HEK293T (cell line): Measurements from ENCODE around the gene DPH2.

Experiments used
- CTCF ChIA-PET: fragments of 350-600 bp; formaldehyde crosslinking; extraction: SDS; loops from one replicate; lab custom pipeline; 2021; ENCODE audit warnings: antibody characterized with exemption, inconsistent platforms; lab: Yijun Ruan, JAX
- POLR2A ChIA-PET: fragments of 350-600 bp; formaldehyde crosslinking; extraction: SDS; loops from one replicate; lab custom pipeline; 2020; ENCODE audit warnings: antibody characterized with exemption, inconsistent platforms; lab: Yijun Ruan, JAX
- DNase-seq: peaks from one replicate; pipeline ENCODE4 v3.0.0; 2012; ENCODE audit warnings: mixed read lengths; ENCODE audit errors: extremely low spot score
- ARNT ChIP-seq: fragments of 450-650 bp; IDR thresholded peaks from 2 replicates; pipeline ENCODE4 v1.6.1; 2017; ENCODE audit warnings: mild to moderate bottlenecking
- BHLHE40 ChIP-seq: fragments of 450-650 bp; IDR thresholded peaks from 2 replicates; pipeline ENCODE4 v1.6.1; 2016; ENCODE audit warnings: mild to moderate bottlenecking, moderate library complexity, borderline replicate concordance
- CTBP1 ChIP-seq: fragments of 450-650 bp; IDR thresholded peaks from 2 replicates; pipeline ENCODE4 v1.6.1; 2016; ENCODE audit warnings: borderline replicate concordance
- ELF4 ChIP-seq: fragments of 450-650 bp; IDR thresholded peaks from 2 replicates; pipeline ENCODE4 v1.6.1; 2017; ENCODE audit warnings: antibody characterized with exemption
- FOXA1 ChIP-seq: fragments of 450-650 bp; IDR thresholded peaks from 2 replicates; pipeline ENCODE4 v1.6.1; 2016; ENCODE audit warnings: mild to moderate bottlenecking
- FOXK2 ChIP-seq: fragments of 450-650 bp; IDR thresholded peaks from 2 replicates; pipeline ENCODE4 v1.6.1; 2016; ENCODE audit warnings: mild to moderate bottlenecking
- FOXM1 ChIP-seq: fragments of 450-650 bp; IDR thresholded peaks from 2 replicates; pipeline ENCODE4 v1.6.1; 2017; ENCODE audit warnings: mild to moderate bottlenecking, borderline replicate concordance
- HDGF ChIP-seq: fragments of 450-650 bp; IDR thresholded peaks from 2 replicates; pipeline ENCODE4 v1.6.1; 2017; ENCODE audit warnings: antibody characterized with exemption, borderline replicate concordance
- L3MBTL2 ChIP-seq: fragments of 450-650 bp; conservative IDR thresholded peaks from 2 replicates; pipeline ENCODE4 v1.6.1; 2016; ENCODE audit warnings: mild to moderate bottlenecking
- LEF1 ChIP-seq: fragments of 450-650 bp; IDR thresholded peaks from 2 replicates; pipeline ENCODE4 v1.6.1; 2017; ENCODE audit warnings: mild to moderate bottlenecking, borderline replicate concordance
- NFRKB ChIP-seq: fragments of 450-650 bp; IDR thresholded peaks from 2 replicates; pipeline ENCODE4 v1.6.1; 2016; ENCODE audit warnings: mild to moderate bottlenecking, moderate library complexity
- PKNOX1 ChIP-seq: fragments of 450-650 bp; IDR thresholded peaks from 2 replicates; pipeline ENCODE4 v1.6.1; 2016
- SP1 ChIP-seq: fragments of 450-650 bp; IDR thresholded peaks from 2 replicates; pipeline ENCODE4 v1.6.1; 2017
- SUZ12 ChIP-seq: fragments of 450-650 bp; IDR thresholded peaks from 2 replicates; pipeline ENCODE4 v1.6.1; 2016; ENCODE audit warnings: mild to moderate bottlenecking
- TARDBP ChIP-seq: fragments of 450-650 bp; IDR thresholded peaks from 2 replicates; pipeline ENCODE4 v1.6.1; 2016
- ZNF384 ChIP-seq: fragments of 450-650 bp; IDR thresholded peaks from 2 replicates; pipeline ENCODE4 v1.6.1; 2016

DPH2 gene

GRCh38 chr1:43994071-43994470, 24.3 kb downstream of the DPH2 start:
- POLR2A ChIA-PET, result interaction anchor here (1.1 kb wide), 1 partner anchor 18 kb away, joined by 3 read pairs; no protein-coding TSS in a partner anchor
- CTCF ChIA-PET, result interaction anchor here (2.2 kb wide), 1 partner anchor 53 kb away, joined by 7 read pairs; no protein-coding TSS in a partner anchor
- TF ChIP-seq ELF4 (no peak), HDGF (no peak), PKNOX1 (no peak), ZNF384 (no peak), CTBP1 (no peak), NFRKB (no peak), TARDBP (no peak), L3MBTL2 (no peak), FOXK2 (no peak), ARNT (no peak), FOXA1 (no peak), SP1 (no peak)
- DNase-seq, result no peak

- peak; percentile 59 for DNase-seq
- ChIA-PET POLR2A (interaction anchor here (1.1 kb wide), 1 partner anchor 19 kb away, joined by 3 read pairs; no protein-coding TSS in a partner anchor), CTCF (interaction anchor here (1.2 to 1.4 kb wide), 2 partner anchors 19 to 53 kb away, joined by 5 to 6 read pairs; no protein-coding TSS in a partner anchor)
- no peak for TF ChIP-seq BHLHE40
- TF ChIP-seq ARNT, result no peak
- TF ChIP-seq PKNOX1, result no peak
Observed at GRCh38 chr1:43994794-43995790, 25.3 kb downstream of the DPH2 start.

GRCh38 chr1:43995984-43996732, 26.3 kb downstream of the DPH2 start:
- ChIA-PET CTCF (interaction anchor here (1.2 to 1.4 kb wide), 2 partner anchors 18 to 52 kb away, joined by 5 to 6 read pairs; no protein-coding TSS in a partner anchor), POLR2A (no interaction called here)
- TF ChIP-seq NFRKB (no peak), HDGF (no peak), ZNF384 (no peak), PKNOX1 (no peak), FOXM1 (no peak), ARNT (no peak), L3MBTL2 (no peak), BHLHE40 (no peak), FOXK2 (no peak), ELF4 (no peak), SP1 (no peak)
- DNase-seq, result no peak

GRCh38 chr1:43996733-43997115, 26.9 kb downstream of the DPH2 start:
- TF ChIP-seq L3MBTL2, result no peak
- TF ChIP-seq LEF1, result no peak
- TF ChIP-seq FOXM1, result no peak
- TF ChIP-seq ARNT, result no peak
- TF ChIP-seq FOXK2, result no peak
- TF ChIP-seq CTBP1, result no peak
- TF ChIP-seq ELF4, result no peak
- no peak for TF ChIP-seq TARDBP
- TF ChIP-seq HDGF, result no peak
- no peak for TF ChIP-seq SUZ12
- TF ChIP-seq ZNF384, result no peak
- TF ChIP-seq BHLHE40, result no peak
- TF ChIP-seq SP1, result no peak
- TF ChIP-seq NFRKB, result no peak
- TF ChIP-seq FOXA1, result no peak
- ChIA-PET POLR2A (interaction anchor here (0.8 kb wide), 1 partner anchor 346 kb away, joined by 4 read pairs; the partner anchor contains the start of gene KDM4A), CTCF (no interaction called here)
- no peak for DNase-seq

- ChIA-PET POLR2A (interaction anchor here (0.8 to 2.0 kb wide), 2 partner anchors 22 to 347 kb away, joined by 4 to 7 read pairs; partner anchors contain the start of genes ATP6V0B and KDM4A), CTCF (no interaction called here)
- no peak for DNase-seq
- TF ChIP-seq ZNF384 (no peak), SUZ12 (no peak), ELF4 (no peak), ARNT (no peak), FOXM1 (no peak), L3MBTL2 (no peak), SP1 (no peak), FOXA1 (no peak), PKNOX1 (no peak), TARDBP (no peak), HDGF (no peak), FOXK2 (no peak), BHLHE40 (no peak), NFRKB (no peak), CTBP1 (no peak), LEF1 (no peak)
Observed at GRCh38 chr1:43997295-43997999, 27.6 kb downstream of the DPH2 start.
